ENCODE data around the gene MYBPC1. TPM values are rescaled to one million over a fixed set of nuclear protein-coding genes. Genes with fewer than 3 reads are reported as not detected.

Gene MYBPC1
- total RNA-seq, 1 experiment from 2014 or later, result not detected

DNA sequence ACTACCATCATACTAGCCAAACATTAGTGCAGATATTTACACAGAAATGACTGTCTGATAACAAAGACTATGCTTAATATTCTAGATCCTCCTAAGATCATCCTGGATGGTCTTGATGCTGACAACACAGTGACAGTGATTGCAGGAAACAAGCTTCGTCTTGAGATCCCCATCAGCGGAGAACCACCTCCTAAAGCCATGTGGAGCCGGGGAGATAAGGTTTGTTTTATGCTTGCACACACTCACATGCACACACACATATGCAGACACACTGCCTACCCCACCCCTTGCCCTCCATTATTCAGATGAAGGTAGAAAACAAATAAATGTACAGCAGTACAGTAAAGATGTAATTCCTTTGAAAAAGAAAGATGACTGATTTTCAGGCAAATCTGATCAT lies 58.3 kb downstream of the MYBPC1 start:
- Mint-ChIP-seq H3K27ac (no peak overlapping the region), H3K36me3 (ENCODE audit: insufficient read depth in 1 of 3, low read depth in 3 of 3) (no peaks in the 10 kb centered on the region), H3K27me3 (ENCODE audit: low read depth) (peaks cover 2% of the 10 kb centered on the region), H3K4me3 (no peak overlapping the region), H3K9me3 (no peaks in the 10 kb centered on the region), H3K4me1 (peaks cover 3 to 5% of the 10 kb centered on the region in 2 experiments; a peak in 3 of 4 replicates)
- Histone ChIP-seq H3K23me2 (ENCODE audit: insufficient read length, low read depth, low read length, poor library complexity, severe bottlenecking) (no peaks in the 10 kb centered on the region), H2BK12ac (ENCODE audit: insufficient read length, low read depth, low read length) (no peak overlapping the region), H3K9me3 (ENCODE audit: control insufficient read depth, low read depth, low read length) (no peaks in the 10 kb centered on the region), H3K4me2 (ENCODE audit: insufficient read depth, insufficient read length, low read length) (no peak overlapping the region), H3T11ph (ENCODE audit: low read length) (no peak overlapping the region), H2BK120ac (ENCODE audit: low read depth, low read length, poor library complexity, severe bottlenecking) (no peak overlapping the region), H3K79me1 (ENCODE audit: insufficient read depth, low read depth, low read length, poor library complexity, severe bottlenecking) (no peaks in the 10 kb centered on the region), H3K27ac (ENCODE audit: insufficient read length, low read depth, low read length) (no peak overlapping the region), H3K4ac (ENCODE audit: low read depth, low read length) (no peak overlapping the region), H3K79me2 (ENCODE audit: insufficient read depth, low read length) (no peaks in the 10 kb centered on the region), H3K56ac (ENCODE audit: insufficient read length, low read depth, low read length) (no peak overlapping the region), H4K5ac (ENCODE audit: insufficient read length, low read depth, low read length) (no peak overlapping the region), H3K14ac (ENCODE audit: insufficient read depth, low read length) (no peak overlapping the region), H3K27me3 (ENCODE audit: insufficient read depth, low read length) (no peaks in the 10 kb centered on the region), H4K8ac (replicated peaks; ENCODE audit: insufficient read length, low read depth, low read length) (no peak overlapping the region), H2BK15ac (ENCODE audit: low read depth, low read length) (no peak overlapping the region), H4K91ac (ENCODE audit: insufficient read length, low read depth, low read length) (no peak overlapping the region), H4K20me1 (ENCODE audit: control insufficient read depth, insufficient read depth, insufficient read length) (no peaks in the 10 kb centered on the region), H2AK5ac (ENCODE audit: insufficient read length, low read length) (no peak overlapping the region), H3K9ac (ENCODE audit: extremely low read depth, insufficient read length, low read length) (no peak overlapping the region), H3K23ac (ENCODE audit: insufficient read length, low read depth, low read length) (no peak overlapping the region), H2BK20ac (ENCODE audit: low read depth, low read length, poor library complexity, severe bottlenecking) (no peak overlapping the region), H3K18ac (ENCODE audit: insufficient read length, low read depth, low read length) (no peak overlapping the region), H2AFZ (ENCODE audit: low read length) (no peak overlapping the region), H2BK5ac (ENCODE audit: insufficient read length, low read length) (no peak overlapping the region), H3K4me1 (ENCODE audit: insufficient read depth, low read length) (no peaks in the 10 kb centered on the region)
- no CpG with 5 or more reads among the region's 3 CpGs for WGBS (ENCODE audit: extremely low coverage, insufficient read length, low lambda C conversion rate)
- TF ChIP-seq, protein P1, sequence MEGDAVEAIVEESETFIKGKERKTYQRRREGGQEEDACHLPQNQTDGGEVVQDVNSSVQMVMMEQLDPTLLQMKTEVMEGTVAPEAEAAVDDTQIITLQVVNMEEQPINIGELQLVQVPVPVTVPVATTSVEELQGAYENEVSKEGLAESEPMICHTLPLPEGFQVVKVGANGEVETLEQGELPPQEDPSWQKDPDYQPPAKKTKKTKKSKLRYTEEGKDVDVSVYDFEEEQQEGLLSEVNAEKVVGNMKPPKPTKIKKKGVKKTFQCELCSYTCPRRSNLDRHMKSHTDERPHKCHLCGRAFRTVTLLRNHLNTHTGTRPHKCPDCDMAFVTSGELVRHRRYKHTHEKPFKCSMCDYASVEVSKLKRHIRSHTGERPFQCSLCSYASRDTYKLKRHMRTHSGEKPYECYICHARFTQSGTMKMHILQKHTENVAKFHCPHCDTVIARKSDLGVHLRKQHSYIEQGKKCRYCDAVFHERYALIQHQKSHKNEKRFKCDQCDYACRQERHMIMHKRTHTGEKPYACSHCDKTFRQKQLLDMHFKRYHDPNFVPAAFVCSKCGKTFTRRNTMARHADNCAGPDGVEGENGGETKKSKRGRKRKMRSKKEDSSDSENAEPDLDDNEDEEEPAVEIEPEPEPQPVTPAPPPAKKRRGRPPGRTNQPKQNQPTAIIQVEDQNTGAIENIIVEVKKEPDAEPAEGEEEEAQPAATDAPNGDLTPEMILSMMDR (conservative IDR thresholded peaks at IDR 0.05), result no peak
- no peak for DNase-seq
